Activated CD8-positive, alpha-beta memory T cell treated with anti-CD3 and anti-CD28 coated beads, Interleukin-2, amount 50 U/mL, for 24 hours (primary cell): Measurements from ENCODE around the gene GBP7.

Experiments used
- DNase-seq: peaks from one replicate; pipeline ENCODE4 v3.0.0-alpha.2; 2020; ENCODE audit errors: extremely low read depth

Gene GBP7

GRCh38 chr1:89114662-89115061 is 61.1 kb downstream of the GBP7 start:
- DNase-seq, result no peak

GRCh38 chr1:89112871-89113613 is 62.8 kb downstream of the GBP7 start:
- DNase-seq, result no peak

GRCh38 chr1:89104687-89105086 is 71.1 kb downstream of the GBP7 start:
- DNase-seq, result no peak

GRCh38 chr1:89104147-89104546 is 71.7 kb downstream of the GBP7 start:
- no peak for DNase-seq

GRCh38 chr1:89102021-89102420 is 73.8 kb downstream of the GBP7 start:
- no peak for DNase-seq

GRCh38 chr1:89100412-89100811 is 75.4 kb downstream of the GBP7 start:
- DNase-seq, result no peak

GRCh38 chr1:89098857-89099256 is 76.9 kb downstream of the GBP7 start:
- no peak for DNase-seq

- no peak for DNase-seq
Observed at GRCh38 chr1:89095737-89096136, 80.1 kb downstream of the GBP7 start.

GRCh38 chr1:89089962-89090361 is 85.8 kb downstream of the GBP7 start:
- no peak for DNase-seq

- no peak for DNase-seq
Observed at GRCh38 chr1:89088572-89088971, 87.2 kb downstream of the GBP7 start.

- no peak for DNase-seq
Observed at GRCh38 chr1:89087241-89087640, 88.6 kb downstream of the GBP7 start.

- no peak for DNase-seq
Observed at GRCh38 chr1:89085781-89086180, 90.0 kb downstream of the GBP7 start.
